ENCODE data around the gene RGS8.

The RGS8 gene

GRCh38 chr1:182643699-182644098 lies 40.7 kb downstream of the RGS8 start:
- no peak for TF ChIP-seq POLR2AphosphoS5 (IDR thresholded peaks at IDR 0.05; ENCODE audit: low read depth, low read length)
- no peak for TF ChIP-seq FOXP2 (optimal IDR thresholded peaks at IDR 0.05; ENCODE audit: borderline replicate concordance, extremely low read depth, extremely low read length, insufficient read depth)
- TF ChIP-seq SIN3A (IDR thresholded peaks at IDR 0.05; ENCODE audit: borderline replicate concordance, insufficient read depth, low read length): no peak
- no peak for TF ChIP-seq REST (IDR thresholded peaks at IDR 0.05; ENCODE audit: insufficient read depth in 1 of 2, low read depth in 2 of 2, low read length in 2 of 2)
- no peak for TF ChIP-seq TAF1 (IDR thresholded peaks at IDR 0.05; ENCODE audit: borderline replicate concordance, insufficient read depth, low read length)

GRCh38 chr1:182642461-182642860 lies 41.9 kb downstream of the RGS8 start:
- TF ChIP-seq REST (IDR thresholded peaks at IDR 0.05; ENCODE audit: insufficient read depth in 1 of 2, low read depth in 2 of 2, low read length in 2 of 2): no peak
- no peak for TF ChIP-seq TAF1 (IDR thresholded peaks at IDR 0.05; ENCODE audit: borderline replicate concordance, insufficient read depth, low read length)
- no peak for TF ChIP-seq SIN3A (IDR thresholded peaks at IDR 0.05; ENCODE audit: borderline replicate concordance, insufficient read depth, low read length)
- TF ChIP-seq POLR2AphosphoS5 (IDR thresholded peaks at IDR 0.05; ENCODE audit: low read depth, low read length): no peak
- no peak for TF ChIP-seq FOXP2 (optimal IDR thresholded peaks at IDR 0.05; ENCODE audit: borderline replicate concordance, extremely low read depth, extremely low read length, insufficient read depth)

- no peak for TF ChIP-seq POLR2AphosphoS5 (IDR thresholded peaks at IDR 0.05; ENCODE audit: low read depth, low read length)
Observed at GRCh38 chr1:182641561-182641960, 42.8 kb downstream of the RGS8 start.

GRCh38 chr1:182639330-182639729 lies 45.1 kb downstream of the RGS8 start:
- TF ChIP-seq SIN3A (IDR thresholded peaks at IDR 0.05; ENCODE audit: borderline replicate concordance, insufficient read depth, low read length): no peak
- TF ChIP-seq TAF1 (IDR thresholded peaks at IDR 0.05; ENCODE audit: borderline replicate concordance, insufficient read depth, low read length): no peak
- TF ChIP-seq REST (IDR thresholded peaks at IDR 0.05; ENCODE audit: insufficient read depth in 1 of 2, low read depth in 2 of 2, low read length in 2 of 2): no peak
- TF ChIP-seq FOXP2 (optimal IDR thresholded peaks at IDR 0.05; ENCODE audit: borderline replicate concordance, extremely low read depth, extremely low read length, insufficient read depth): no peak
- no peak for TF ChIP-seq POLR2AphosphoS5 (IDR thresholded peaks at IDR 0.05; ENCODE audit: low read depth, low read length)

- TF ChIP-seq TAF1 (IDR thresholded peaks at IDR 0.05; ENCODE audit: borderline replicate concordance, insufficient read depth, low read length) (no peak), REST (IDR thresholded peaks at IDR 0.05; ENCODE audit: insufficient read depth in 1 of 2, low read depth in 2 of 2, low read length in 2 of 2) (no peak)
Observed at GRCh38 chr1:182637769-182638168, 46.6 kb downstream of the RGS8 start.

Measured in PFSK-1 (cell line).